HG03060 (cell line): ENCODE measurements around the gene PUDP.

Source experiments
- ATAC-seq: cut with Tn5 transposase; IDR thresholded peaks from one replicate; pipeline ENCODE4 v1.9.1; 2021; ENCODE audit warnings: low read depth, moderate number of reproducible peaks; ENCODE audit not compliant: unreplicated experiment

Gene PUDP

GRCh38 chrX:7077241-7078230 lies 70.4 kb downstream of the PUDP start:
- no peak for ATAC-seq

DNA sequence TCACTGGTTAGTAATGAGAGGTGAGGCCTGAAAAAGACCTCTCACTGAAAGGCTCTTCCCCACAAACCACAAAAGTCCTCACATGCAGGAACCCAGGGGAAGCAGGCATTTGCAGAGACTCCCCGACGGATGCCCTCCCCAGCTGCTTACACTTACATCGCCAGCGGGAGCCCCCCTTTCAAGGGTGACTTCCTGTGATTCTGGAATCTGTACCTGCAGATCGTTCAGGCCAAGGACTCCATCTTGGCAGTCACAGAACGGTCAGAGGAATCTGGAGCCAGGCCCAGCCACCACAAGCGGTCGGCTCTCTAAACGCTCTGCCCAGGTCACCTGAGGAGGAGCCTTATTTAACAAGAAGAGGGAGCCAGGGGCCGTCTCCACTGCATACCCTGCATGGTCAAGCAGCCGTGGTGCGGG lies 71.7 kb downstream of the PUDP start:
- ATAC-seq: no peak

DNA sequence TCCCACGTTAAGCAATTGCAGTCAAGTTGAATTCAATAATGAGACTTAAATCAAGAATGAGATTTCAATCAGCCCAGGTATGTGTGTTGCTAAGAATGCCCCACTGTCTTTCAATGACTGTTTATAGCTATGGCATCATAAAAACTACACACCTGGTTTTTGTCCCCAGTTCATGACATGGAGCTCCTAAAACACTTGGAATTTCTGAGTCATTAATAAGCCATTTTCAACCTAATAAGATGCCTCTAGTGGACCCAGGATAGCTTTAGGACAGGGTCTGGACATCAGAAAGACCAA lies 73.1 kb downstream of the PUDP start:
- no peak for ATAC-seq

DNA sequence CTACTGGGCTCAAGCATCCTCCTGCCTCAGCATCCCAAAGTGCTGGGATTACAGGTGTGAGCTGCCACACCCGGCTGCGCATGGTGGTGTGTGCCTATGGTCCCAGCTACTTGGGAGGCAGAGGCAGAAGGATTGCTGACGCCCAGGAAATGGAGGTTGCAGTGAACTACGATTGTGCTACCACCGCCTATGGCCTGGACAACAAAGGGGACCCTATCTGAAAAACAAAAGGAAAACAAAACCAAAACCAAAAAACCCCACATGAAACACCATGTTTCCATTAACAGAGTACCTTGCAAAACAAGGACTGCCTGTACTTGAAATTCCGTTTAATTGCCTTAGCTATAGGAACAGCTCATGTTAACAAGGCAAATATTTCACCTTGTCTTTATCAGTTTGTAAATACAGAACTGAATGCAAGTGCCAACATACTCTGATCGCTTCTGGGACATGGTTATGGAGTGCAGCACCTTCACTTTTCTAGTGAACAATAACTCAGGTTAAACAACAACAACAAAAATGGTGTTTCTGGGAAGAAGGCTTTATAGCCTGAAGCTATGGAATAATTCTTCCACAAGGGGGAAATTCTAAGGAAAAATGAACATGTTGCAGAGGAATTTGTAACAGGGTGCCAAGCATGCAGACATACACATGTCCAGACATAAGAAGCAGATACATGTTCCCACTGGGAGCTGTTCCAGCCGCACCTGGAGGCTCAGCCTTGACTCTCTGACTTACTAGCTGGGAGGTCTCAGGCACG lies 73.6 kb downstream of the PUDP start:
- ATAC-seq: no peak

DNA sequence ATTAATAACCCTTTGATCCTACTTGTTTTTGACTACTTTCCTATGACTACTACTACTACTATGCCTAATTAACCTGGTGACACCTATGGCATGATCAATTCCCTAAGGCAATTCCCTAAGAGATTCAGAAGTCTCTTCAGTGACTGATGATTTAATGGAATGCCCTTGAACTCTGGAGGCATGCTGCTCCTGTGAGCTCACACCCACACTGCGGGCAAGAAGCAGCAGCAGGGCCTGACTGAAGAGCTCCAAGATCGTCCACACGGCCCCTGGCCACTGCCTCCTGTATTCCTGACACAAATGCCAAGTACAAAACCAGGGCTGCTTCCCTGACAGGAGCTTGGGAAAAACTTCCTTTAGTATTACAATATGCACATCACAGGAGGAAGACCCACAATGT lies 74.6 kb downstream of the PUDP start:
- ATAC-seq: no peak

DNA sequence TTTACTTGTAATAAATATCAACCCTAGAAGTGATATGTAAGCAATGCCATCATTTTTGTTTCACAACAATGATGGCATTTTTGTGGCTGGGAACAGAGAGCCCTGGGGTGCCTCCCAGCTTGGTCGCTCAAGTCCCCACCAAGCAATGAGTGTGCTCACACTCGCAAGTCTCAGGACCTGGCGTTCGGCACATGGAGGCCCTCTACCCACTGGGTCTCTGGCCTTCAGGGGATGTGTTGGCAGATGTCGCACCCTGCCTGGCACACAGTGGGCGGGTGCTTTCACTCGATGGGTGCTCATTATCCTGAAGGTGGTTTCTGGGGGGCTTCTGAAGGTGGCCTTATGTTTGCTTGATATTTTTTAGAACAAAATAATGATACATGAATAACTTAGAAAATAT lies 75.1 kb downstream of the PUDP start:
- no peak for ATAC-seq

- ATAC-seq: no peak
Observed at GRCh38 chrX:7071390-7071789, 76.6 kb downstream of the PUDP start.

DNA sequence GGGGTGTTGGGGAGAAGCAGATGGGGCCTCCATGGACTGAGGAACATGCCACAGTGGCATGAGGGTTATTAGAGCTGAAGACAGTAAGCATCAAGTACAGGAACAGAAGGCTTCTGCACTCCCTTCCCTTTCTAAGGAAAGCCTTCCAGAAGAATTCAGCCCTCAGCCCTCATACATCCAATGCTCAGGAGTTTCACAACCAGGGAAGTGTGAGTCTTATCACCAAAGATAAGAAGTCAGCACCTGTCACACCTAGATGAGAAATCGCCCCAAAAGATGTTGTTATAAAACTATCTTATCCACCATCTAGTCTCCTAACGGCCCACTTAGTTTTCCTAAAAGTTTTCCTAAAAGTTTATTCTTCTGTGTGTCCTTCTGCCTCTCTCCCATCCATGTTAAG lies 78.4 kb downstream of the PUDP start:
- no peak for ATAC-seq

DNA sequence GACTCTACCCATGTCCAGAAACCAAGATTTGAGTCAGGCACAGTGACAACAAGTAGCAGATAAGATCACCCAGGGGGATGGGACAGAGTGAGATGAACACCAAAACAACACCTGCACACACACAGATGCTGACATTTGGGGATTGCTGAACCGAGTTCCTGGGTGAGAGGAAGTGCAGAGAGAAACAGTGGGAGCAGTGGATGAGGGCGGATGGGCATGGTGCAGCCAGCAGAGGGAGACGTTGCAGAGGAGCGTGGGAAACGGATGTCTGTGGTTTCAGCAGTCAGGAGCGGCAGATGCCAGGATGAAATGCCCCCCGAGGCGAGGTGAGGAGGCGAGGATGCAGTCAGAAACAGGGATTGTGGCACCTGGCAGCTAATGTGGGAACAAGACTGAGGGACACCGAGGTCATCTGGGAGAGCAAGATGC lies 79.0 kb downstream of the PUDP start:
- ATAC-seq: no peak

DNA sequence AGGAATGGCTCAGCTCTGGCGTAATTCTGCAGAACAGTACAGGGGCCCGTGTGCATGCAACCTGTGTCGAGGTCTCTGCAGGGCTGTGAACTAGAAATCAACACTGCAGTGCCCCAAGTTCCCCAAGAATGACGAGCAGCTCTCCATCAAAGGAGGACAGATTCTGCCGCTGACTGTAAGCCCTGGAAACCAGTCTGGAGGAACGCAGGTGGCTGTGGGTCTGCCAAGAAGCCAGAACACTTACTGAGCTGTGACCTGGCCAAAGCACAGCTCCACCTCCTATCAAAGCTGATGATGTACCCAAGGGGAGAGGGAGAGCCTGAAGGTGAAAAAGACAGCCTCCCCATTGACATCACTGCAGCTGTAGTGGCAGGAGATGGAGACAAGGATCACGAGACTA lies 80.7 kb downstream of the PUDP start:
- ATAC-seq: no peak

GRCh38 chrX:7065473-7065872 lies 82.5 kb downstream of the PUDP start:
- no peak for ATAC-seq

DNA sequence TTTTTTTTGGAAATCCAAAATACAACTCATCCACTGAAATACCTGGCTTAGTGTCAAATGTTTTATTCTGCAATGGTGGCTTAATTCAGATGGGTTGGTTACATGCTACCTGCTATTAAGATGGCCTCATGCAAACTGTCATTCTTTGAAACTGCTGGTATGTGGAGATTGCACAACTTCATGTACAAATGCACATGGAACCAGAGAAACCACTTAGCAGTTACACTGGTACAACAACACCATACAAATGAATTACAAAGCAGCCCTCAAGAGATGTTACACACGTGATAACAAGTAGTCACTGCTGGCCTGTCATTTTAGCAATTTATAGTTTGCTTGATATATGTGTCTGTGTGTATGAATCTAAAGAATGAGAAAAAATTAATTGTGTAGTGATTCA lies 85.0 kb downstream of the PUDP start:
- ATAC-seq: no peak

- ATAC-seq: no peak
Observed at GRCh38 chrX:7062276-7062675, 85.7 kb downstream of the PUDP start.

DNA sequence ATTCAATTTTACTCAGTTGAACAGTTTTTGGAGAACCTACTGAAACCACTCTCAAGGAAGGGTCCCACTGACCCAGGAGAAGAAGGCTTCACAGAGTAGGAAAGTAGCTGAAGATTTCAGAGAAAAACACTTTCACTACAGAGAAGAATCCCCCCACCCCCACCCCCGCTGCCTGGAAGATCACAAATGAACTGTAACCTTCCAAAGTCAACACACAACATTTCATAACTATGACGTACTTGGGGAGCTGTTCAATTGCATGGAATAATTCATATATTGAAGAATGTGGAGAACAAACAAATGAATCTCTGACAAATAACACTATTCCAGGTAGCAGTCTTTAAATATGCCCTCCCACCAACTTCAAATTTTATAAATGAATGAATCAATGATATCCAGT lies 86.5 kb downstream of the PUDP start:
- no peak for ATAC-seq

GRCh38 chrX:7060444-7060843 lies 87.5 kb downstream of the PUDP start:
- no peak for ATAC-seq

GRCh38 chrX:7059859-7060258 lies 88.1 kb downstream of the PUDP start:
- ATAC-seq: no peak

DNA sequence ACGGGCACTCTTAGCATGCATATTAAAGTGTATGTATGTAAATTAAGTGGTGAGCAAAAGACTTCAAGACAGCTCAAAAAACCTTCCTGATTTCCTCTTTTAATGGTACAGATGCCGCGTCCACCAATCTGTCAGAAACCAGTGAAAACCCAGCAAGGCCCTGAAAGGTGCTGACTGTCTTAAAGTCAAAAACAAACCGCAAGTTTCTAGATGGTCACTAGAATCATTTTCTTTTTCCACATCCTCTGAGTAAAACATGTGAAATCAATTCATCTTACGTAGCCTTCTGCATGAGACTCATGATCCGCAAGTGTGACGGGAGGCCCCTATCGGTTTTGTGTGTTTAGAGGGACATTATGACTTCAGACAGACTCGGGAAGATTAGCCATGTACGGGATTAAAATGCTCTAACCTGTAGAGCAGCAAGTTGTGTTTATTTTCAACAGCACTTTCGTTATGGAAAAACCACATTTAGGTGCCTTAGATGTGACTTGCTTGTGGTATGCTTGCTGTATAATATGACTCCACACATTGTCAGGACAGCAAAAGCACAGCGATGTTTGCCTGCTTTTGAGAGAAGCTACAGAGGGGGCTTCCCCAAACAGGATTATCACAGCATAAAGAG lies 88.6 kb downstream of the PUDP start:
- ATAC-seq: peak; percentile 93

DNA sequence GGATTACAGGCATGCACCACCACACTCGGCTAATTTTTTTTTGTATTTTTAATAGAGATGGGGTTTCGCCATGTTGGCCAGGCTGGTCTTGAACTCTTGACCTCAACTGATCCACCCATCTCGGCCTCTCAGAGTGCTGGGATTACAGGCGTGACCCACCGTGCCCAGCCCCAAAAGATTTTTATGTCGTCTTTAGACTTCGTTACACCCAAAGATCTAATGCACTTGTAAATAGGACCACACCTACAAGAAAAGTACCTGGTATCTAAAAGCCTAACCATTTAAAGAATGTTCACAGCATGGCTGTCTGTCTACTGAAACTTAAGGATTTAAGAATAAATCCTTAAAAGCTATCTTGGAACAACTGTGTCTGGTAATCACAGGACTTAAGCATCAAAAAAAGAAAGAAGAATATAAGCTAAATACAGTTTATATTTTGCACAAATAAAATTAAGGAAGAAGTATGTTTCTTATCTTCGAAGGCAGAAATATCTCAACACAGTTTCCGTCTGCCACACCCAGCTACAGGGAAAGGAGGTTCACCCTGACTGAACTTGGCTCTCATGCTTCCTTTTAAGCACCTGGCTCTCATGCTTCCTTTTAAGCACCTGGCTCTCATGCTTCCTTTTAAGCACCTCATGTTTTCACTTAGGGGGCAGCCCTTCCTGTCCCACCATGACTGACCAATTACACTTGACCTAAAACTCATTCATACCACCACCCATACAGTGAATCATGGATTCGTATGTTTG lies 92.4 kb downstream of the PUDP start:
- ATAC-seq: no peak

DNA sequence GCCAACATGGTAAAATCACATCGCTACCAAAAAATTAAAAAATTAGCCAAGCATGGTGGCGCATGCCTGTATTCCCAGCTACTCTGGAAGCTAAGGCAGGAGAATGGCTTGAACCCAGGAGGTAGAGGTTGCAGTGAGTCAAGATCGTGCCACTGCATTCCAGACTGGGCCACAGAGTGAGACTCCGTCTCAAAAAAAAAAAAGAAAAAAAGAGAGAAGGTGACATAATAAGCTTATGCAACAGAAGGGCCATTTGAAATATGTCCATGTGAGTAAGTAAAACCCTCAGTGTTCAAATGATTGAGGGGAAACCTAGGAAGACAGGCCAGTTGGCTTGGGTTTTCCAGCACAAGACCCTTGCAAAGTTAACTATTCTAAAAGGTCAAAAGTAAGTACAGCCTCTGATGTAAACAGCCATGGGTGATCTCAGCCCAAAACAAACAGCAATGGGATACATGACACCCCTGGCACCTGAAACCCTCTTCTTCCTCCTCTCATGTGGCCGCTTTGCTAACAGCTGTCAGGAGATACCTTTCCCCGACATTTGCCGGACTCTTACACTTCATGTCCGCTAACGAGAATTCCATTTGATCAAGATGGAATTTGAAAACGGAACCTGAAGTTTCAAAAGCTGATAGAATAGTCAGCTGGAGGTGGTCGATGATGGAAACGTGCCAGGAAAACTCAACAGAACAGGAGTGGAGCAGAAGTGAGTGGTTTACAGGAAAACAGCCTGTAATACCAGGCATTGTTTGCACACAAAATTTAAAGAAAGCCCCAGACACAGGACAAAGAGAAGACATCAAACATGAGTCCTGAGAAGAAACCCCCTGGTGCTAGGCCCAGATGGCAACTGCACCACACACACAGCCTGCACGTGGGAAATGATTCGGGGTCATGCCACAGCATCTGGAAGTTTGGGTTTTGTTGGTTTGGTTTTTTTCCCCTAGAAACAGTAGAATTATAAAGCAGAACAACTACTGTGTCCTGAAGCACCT lies 93.4 kb downstream of the PUDP start:
- ATAC-seq: no peak
